BJ (cell line): ENCODE data around the gene VSNL1. TPM values are rescaled to one million over a fixed set of nuclear protein-coding genes. Genes with fewer than 3 reads are reported as not detected.

Experiments
- CTCF ChIA-PET: fragments of 350-600 bp; formaldehyde crosslinking; extraction: SDS; loops from one replicate; lab custom pipeline; 2021; ENCODE audit warnings: antibody characterized with exemption, inconsistent platforms; lab: Yijun Ruan, JAX
- POLR2A ChIA-PET: fragments of 300-600 bp; sonication (Branson Sonifier 250); formaldehyde crosslinking; extraction: SDS; loops from one replicate; lab custom pipeline; 2021; ENCODE audit warnings: antibody characterized with exemption; lab: Charles Lee
- DNase-seq: peaks from one replicate; pipeline ENCODE4 v3.0.0-alpha.2; 2011; ENCODE audit warnings: low read depth
- H3K27me3 ChIP-seq: 2 replicates; pipeline ENCODE4 v1.6.0; 2011; ENCODE audit warnings: low read length; ENCODE audit not compliant: control insufficient read depth, insufficient read depth
- H3K36me3 ChIP-seq: 2 replicates; pipeline ENCODE4 v1.5.1; 2011; ENCODE audit warnings: low read length; ENCODE audit not compliant: control insufficient read depth, insufficient read depth
- H3K4me3 ChIP-seq: 2 replicates; pipeline ENCODE4 v1.5.1; 2011; ENCODE audit warnings: low read depth, mild to moderate bottlenecking, control low read depth, low read length
- polyA plus RNA-seq: library from polyadenylated mRNA; depleted of rRNA; stranded (reverse); fragments of >200 nt; gene quantifications from 2 replicates; pipeline ENCODE4 v1.2.3, GENCODE V29; 2011
- TF ChIP-seq, protein P1 (sequence below): IDR thresholded peaks from 2 replicates; pipeline ENCODE4 v1.5.1; 2011; ENCODE audit warnings: low read depth, mild to moderate bottlenecking, control low read depth, inconsistent platforms, low read length, moderate library complexity; ENCODE audit not compliant: insufficient read depth

VSNL1 gene
- polyA plus RNA-seq, 1 experiment = not detected

DNA sequence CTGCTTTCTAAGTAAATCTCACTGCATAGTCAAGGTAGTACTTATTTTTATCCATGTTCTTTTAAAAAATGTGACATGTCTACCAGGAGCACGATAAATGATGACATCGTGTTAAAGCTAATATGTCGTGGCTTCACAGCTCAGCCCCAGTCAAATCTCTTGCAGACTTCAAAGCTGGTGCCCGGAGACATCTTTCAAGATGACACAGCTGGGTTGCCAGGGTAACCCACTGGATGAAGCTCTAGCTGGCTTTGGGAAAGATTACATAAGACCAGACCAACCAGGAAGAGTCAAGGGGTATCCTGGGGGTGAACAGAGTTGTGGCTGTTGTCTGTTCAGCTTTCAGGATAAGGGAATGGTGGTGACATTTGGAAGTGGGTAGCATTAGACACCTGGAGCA is 67.8 kb downstream of the VSNL1 start:
- Histone ChIP-seq H3K27me3 (no peaks in the 10 kb centered on the region), H3K36me3 (no peaks in the 10 kb centered on the region), H3K4me3 (no peak overlapping the region)
- CTCF ChIA-PET = no interaction called here
- POLR2A ChIA-PET = no interaction called here
- TF ChIP-seq, protein P1, sequence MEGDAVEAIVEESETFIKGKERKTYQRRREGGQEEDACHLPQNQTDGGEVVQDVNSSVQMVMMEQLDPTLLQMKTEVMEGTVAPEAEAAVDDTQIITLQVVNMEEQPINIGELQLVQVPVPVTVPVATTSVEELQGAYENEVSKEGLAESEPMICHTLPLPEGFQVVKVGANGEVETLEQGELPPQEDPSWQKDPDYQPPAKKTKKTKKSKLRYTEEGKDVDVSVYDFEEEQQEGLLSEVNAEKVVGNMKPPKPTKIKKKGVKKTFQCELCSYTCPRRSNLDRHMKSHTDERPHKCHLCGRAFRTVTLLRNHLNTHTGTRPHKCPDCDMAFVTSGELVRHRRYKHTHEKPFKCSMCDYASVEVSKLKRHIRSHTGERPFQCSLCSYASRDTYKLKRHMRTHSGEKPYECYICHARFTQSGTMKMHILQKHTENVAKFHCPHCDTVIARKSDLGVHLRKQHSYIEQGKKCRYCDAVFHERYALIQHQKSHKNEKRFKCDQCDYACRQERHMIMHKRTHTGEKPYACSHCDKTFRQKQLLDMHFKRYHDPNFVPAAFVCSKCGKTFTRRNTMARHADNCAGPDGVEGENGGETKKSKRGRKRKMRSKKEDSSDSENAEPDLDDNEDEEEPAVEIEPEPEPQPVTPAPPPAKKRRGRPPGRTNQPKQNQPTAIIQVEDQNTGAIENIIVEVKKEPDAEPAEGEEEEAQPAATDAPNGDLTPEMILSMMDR = no peak
- DNase-seq = no peak

DNA sequence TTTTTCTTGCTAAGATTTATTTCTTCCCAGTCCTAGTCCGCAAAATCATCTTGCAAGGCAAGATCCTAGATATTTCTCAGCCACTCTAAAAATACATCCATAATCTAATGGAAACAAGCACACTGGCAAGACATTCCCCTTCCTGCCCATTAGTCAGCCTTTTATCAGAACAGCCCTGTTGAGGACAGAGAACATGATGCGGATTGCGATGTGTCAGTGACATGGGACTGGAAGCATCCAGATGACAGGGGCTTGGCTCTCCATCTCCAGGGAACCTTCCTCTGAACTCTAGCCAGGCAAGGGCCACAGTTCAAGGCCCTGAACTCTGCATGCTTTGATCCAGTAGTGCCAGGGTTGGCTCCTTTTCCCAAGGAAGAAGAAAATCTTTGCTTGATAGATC is 70.0 kb downstream of the VSNL1 start:
- CTCF ChIA-PET = no interaction called here
- H3K27me3 ChIP-seq = no peaks in the 10 kb centered on the region
- H3K36me3 ChIP-seq = no peaks in the 10 kb centered on the region
- H3K4me3 ChIP-seq = no peak overlapping the region
- no peak for DNase-seq
- POLR2A ChIA-PET = no interaction called here
- TF ChIP-seq, protein P1 = no peak

DNA sequence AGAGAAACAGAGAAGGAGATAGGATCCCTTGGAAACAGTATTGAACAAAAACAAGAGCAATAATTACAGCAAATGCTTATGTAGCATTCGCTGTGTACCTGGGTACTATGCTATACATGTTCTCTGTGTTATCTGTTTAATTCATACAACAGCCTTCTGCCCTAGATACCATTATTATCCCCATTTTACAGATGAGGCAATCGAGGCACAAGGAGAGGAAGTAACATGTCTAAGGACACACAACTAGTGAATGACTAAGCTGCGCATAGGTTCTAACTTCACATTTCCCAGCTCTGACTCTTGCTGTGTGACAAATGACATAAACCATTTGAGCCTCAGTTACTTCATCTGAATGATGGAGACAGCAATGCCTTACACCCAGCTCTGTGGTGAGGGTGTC is 70.5 kb downstream of the VSNL1 start:
- Histone ChIP-seq H3K4me3 (no peak overlapping the region), H3K27me3 (no peaks in the 10 kb centered on the region), H3K36me3 (no peaks in the 10 kb centered on the region)
- no peak for DNase-seq
- POLR2A ChIA-PET = no interaction called here
- TF ChIP-seq, protein P1 = no peak
- CTCF ChIA-PET = no interaction called here

DNA sequence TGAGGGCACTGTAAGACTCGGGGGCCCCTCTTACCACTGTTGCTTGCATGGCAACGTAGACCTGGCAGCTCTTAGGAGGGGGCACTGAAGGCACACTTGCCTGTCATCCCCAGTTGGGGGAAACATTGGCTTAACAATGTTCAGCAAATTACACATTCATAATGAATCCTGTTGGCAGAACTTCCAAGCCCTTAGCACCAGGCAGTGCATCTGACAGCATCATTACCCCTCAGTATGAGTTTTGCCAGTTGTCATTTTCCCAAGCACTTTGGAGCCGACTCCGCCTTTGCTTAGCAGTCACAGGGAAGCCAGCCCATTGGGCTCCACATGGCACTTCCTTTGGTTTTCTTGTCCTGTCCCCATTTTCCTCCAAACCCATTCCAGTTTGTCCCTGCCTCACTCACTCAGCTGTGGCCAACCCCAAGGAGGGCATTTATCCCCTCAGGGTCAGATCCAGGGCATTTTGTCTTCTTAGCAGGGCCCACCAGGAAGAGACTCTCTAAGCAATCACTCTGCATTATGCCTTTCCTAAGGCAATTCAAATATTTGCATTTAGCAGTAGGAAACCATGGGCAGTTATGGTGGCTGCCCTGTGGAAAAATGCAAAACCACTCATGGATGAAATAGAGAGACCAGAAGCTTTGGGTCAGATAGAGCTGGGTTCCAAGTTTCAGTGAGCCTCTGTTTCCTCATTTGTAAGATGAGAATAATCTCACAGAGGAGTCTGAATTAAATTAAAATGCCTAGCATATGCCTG is 73.9 kb downstream of the VSNL1 start:
- ChIA-PET POLR2A (no interaction called here), CTCF (interaction anchor here (0.6 kb wide), 1 partner anchor 57 kb away, joined by 3 read pairs; no protein-coding TSS in a partner anchor)
- no peak for DNase-seq
- no peaks in the 10 kb centered on the region for H3K27me3 ChIP-seq
- no peaks in the 10 kb centered on the region for H3K36me3 ChIP-seq
- TF ChIP-seq, protein P1 = no peak
- H3K4me3 ChIP-seq = no peak overlapping the region

DNA sequence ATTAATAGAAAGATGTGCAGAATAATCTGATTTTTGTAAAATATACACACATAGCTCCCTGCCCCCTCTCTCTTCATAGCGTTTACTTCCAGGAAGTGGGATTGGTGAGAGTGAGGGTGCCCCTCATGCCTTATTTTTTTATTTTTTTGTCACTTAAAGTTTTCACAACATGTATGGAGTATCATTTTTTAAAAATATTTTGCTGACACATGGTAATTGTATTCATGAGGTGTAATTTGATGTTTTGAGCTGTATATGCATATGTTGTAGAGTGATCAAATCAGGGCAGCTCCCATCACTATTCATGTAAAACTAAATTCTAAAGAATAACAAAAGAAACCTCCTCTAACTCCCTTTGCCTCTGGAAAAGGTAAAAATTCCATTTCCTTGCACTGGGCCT is 74.7 kb downstream of the VSNL1 start:
- ChIA-PET POLR2A (no interaction called here), CTCF (interaction anchor here (0.6 kb wide), 1 partner anchor 58 kb away, joined by 3 read pairs; no protein-coding TSS in a partner anchor)
- Histone ChIP-seq H3K4me3 (no peak overlapping the region), H3K36me3 (no peaks in the 10 kb centered on the region), H3K27me3 (no peaks in the 10 kb centered on the region)
- TF ChIP-seq, protein P1 = no peak
- no peak for DNase-seq
